HepG2 (cell line): ENCODE results near the gene NFATC1.

Source experiments
- CBFB ChIP-seq: sonication (generic); formaldehyde crosslinking; IDR thresholded peaks from 2 replicates; pipeline ENCODE4 v1.4.0; 2020; ENCODE audit warnings: missing genetic modification reagents
- KLF16 ChIP-seq, 2 experiments: sonication (generic) in 1 of 2; formaldehyde crosslinking in 1 of 2; IDR thresholded peaks; 2 replicates each; pipeline versions ENCODE4 v1.6.1 to v1.8.0; 2016 to 2023; ENCODE audit warnings: missing genetic modification reagents in 2 of 2, missing compliant biosample characterization in 1 of 2
- ZNF143 ChIP-seq: sonication (generic); formaldehyde crosslinking; IDR thresholded peaks from 2 replicates; pipeline ENCODE4 v1.4.0; 2020; ENCODE audit warnings: missing genetic modification reagents
- TF ChIP-seq, protein P1 (sequence below), 2 experiments: sonication (generic) in 1 of 2; formaldehyde crosslinking in 1 of 2; IDR thresholded peaks; 2 replicates each; pipeline versions ENCODE4 v1.5.1 to v1.6.1; 2011 to 2020; ENCODE audit warnings: borderline replicate concordance in 1 of 2, low read depth in 1 of 2, low read length in 1 of 2, mild to moderate bottlenecking in 1 of 2, missing genetic modification reagents in 1 of 2, moderate library complexity in 1 of 2
- TF ChIP-seq, protein P2 (sequence below): sonication (generic); formaldehyde crosslinking; IDR thresholded peaks from 2 replicates; pipeline ENCODE4 v1.5.1; 2020; ENCODE audit warnings: mild to moderate bottlenecking, missing genetic modification reagents, moderate library complexity

DNA sequence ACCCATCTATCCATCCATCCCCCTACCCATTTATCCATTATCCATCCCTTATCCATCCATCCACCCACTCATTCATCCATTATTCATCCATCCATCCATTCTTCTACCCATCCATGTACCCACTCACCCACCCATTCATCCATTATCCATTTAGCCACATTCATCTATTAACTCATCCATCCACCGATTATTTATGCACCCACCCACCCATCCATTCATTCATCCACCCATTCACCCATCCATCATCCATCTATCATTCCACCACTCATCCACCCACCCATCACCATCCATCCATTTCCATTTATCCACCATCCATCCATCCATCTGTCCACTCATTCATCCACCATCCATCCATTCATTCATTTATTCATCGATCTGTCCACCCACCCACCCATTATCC is 146.5 kb downstream of the NFATC1 start:
- TF ChIP-seq, protein P1, sequence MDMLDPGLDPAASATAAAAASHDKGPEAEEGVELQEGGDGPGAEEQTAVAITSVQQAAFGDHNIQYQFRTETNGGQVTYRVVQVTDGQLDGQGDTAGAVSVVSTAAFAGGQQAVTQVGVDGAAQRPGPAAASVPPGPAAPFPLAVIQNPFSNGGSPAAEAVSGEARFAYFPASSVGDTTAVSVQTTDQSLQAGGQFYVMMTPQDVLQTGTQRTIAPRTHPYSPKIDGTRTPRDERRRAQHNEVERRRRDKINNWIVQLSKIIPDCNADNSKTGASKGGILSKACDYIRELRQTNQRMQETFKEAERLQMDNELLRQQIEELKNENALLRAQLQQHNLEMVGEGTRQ (IDR thresholded peaks at IDR 0.05; ENCODE audit: low read depth, low read length): no peak
- TF ChIP-seq, protein P1 (CRISPR knock-in tag; IDR thresholded peaks at IDR 0.05; ENCODE audit: borderline replicate concordance): no peak
- TF ChIP-seq CBFB (CRISPR knock-in tag) (no peak), ZNF143 (no peak), KLF16 (CRISPR knock-in tag; IDR thresholded peaks at IDR 0.05) (no peak)
- TF ChIP-seq, protein P2, sequence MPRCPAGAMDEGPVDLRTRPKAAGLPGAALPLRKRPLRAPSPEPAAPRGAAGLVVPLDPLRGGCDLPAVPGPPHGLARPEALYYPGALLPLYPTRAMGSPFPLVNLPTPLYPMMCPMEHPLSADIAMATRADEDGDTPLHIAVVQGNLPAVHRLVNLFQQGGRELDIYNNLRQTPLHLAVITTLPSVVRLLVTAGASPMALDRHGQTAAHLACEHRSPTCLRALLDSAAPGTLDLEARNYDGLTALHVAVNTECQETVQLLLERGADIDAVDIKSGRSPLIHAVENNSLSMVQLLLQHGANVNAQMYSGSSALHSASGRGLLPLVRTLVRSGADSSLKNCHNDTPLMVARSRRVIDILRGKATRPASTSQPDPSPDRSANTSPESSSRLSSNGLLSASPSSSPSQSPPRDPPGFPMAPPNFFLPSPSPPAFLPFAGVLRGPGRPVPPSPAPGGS (CRISPR knock-in tag): no peak
